H9 (cell line): ENCODE data around the gene NPTX1. TPM values are rescaled to one million over a fixed set of nuclear protein-coding genes. Genes with fewer than 3 reads are reported as not detected.

Experiments used
- DNase-seq: peaks from one replicate; pipeline ENCODE4 v3.0.0-alpha.2; 2017
- H2AFZ ChIP-seq: one replicate; pipeline ENCODE4 v1.6.1; 2013; ENCODE audit warnings: mild to moderate bottlenecking, low read length, control low read depth, moderate library complexity
- H2AK5ac ChIP-seq: 2 replicates; pipeline ENCODE4 v1.6.1; 2013; ENCODE audit warnings: low read length, control low read depth, mixed read lengths; ENCODE audit not compliant: insufficient read length
- H2BK120ac ChIP-seq: one replicate; pipeline ENCODE4 v1.6.1; 2013; ENCODE audit warnings: low read depth, mild to moderate bottlenecking, low read length, control low read depth, inconsistent platforms; ENCODE audit not compliant: poor library complexity, severe bottlenecking
- H2BK12ac ChIP-seq: 2 replicates; pipeline ENCODE4 v1.6.1; 2013; ENCODE audit warnings: low read length, control low read depth, mixed read lengths, low read depth; ENCODE audit not compliant: insufficient read length
- H2BK15ac ChIP-seq: 2 replicates; pipeline ENCODE4 v1.6.1; 2013; ENCODE audit warnings: low read depth, low read length, control low read depth
- H2BK20ac ChIP-seq: one replicate; pipeline ENCODE4 v1.6.1; 2013; ENCODE audit warnings: low read depth, mild to moderate bottlenecking, low read length, control low read depth, inconsistent platforms; ENCODE audit not compliant: poor library complexity, severe bottlenecking
- H2BK5ac ChIP-seq: 2 replicates; pipeline ENCODE4 v1.6.1; 2013; ENCODE audit warnings: low read length, control low read depth, mixed read lengths; ENCODE audit not compliant: insufficient read length
- H3K14ac ChIP-seq: 2 replicates; pipeline ENCODE4 v1.6.1; 2013; ENCODE audit warnings: low read length, control low read depth; ENCODE audit not compliant: insufficient read depth
- H3K18ac ChIP-seq: 2 replicates; pipeline ENCODE4 v1.6.1; 2013; ENCODE audit warnings: low read depth, mild to moderate bottlenecking, mixed read lengths, low read length, control low read depth; ENCODE audit not compliant: insufficient read length
- H3K23ac ChIP-seq: 2 replicates; pipeline ENCODE4 v1.6.1; 2013; ENCODE audit warnings: low read length, control low read depth, mixed read lengths, low read depth; ENCODE audit not compliant: insufficient read length
- H3K23me2 ChIP-seq: 2 replicates; pipeline ENCODE4 v1.6.1; 2013; ENCODE audit warnings: low read depth, mild to moderate bottlenecking, mixed read lengths, low read length, control low read depth; ENCODE audit not compliant: insufficient read length, poor library complexity, severe bottlenecking
- H3K27ac ChIP-seq: 2 replicates; pipeline ENCODE4 v1.5.1; 2013; ENCODE audit warnings: low read length, control low read depth, mixed read lengths, low read depth; ENCODE audit not compliant: insufficient read length
- H3K27me3 ChIP-seq: 2 replicates; pipeline ENCODE4 v1.6.1; 2013; ENCODE audit warnings: low read length, control low read depth, inconsistent platforms; ENCODE audit not compliant: insufficient read depth
- H3K4ac ChIP-seq: 2 replicates; pipeline ENCODE4 v1.6.1; 2013; ENCODE audit warnings: low read depth, mild to moderate bottlenecking, control low read depth, inconsistent platforms, low read length, moderate library complexity
- H3K4me1 ChIP-seq: 2 replicates; pipeline ENCODE4 v1.6.1; 2013; ENCODE audit warnings: low read length, control low read depth, inconsistent platforms; ENCODE audit not compliant: insufficient read depth
- H3K4me2 ChIP-seq: 2 replicates; pipeline ENCODE4 v1.6.1; 2013; ENCODE audit warnings: low read length, control low read depth, mixed read lengths; ENCODE audit not compliant: insufficient read length, insufficient read depth
- H3K56ac ChIP-seq: 2 replicates; pipeline ENCODE4 v1.6.1; 2013; ENCODE audit warnings: low read depth, mild to moderate bottlenecking, mixed read lengths, low read length, control low read depth; ENCODE audit not compliant: insufficient read length
- H3K79me1 ChIP-seq: 2 replicates; pipeline ENCODE4 v1.6.1; 2013; ENCODE audit warnings: low read depth, mild to moderate bottlenecking, moderate library complexity, low read length, control low read depth, inconsistent platforms; ENCODE audit not compliant: insufficient read depth, poor library complexity, severe bottlenecking
- H3K79me2 ChIP-seq: 2 replicates; pipeline ENCODE4 v1.6.1; 2013; ENCODE audit warnings: low read length, control low read depth, inconsistent platforms; ENCODE audit not compliant: insufficient read depth
- H3K9ac ChIP-seq: 2 replicates; pipeline ENCODE4 v1.6.1; 2013; ENCODE audit warnings: low read length, control low read depth, mixed read lengths; ENCODE audit not compliant: insufficient read length; ENCODE audit errors: extremely low read depth
- H3K9me3 ChIP-seq: one replicate; pipeline ENCODE4 v1.6.1; 2013; ENCODE audit warnings: low read depth, low read length, inconsistent platforms; ENCODE audit not compliant: control insufficient read depth
- H3T11ph ChIP-seq: one replicate; pipeline ENCODE4 v1.6.1; 2013; ENCODE audit warnings: mild to moderate bottlenecking, low read length, control low read depth, inconsistent platforms
- H4K20me1 ChIP-seq: one replicate; pipeline ENCODE4 v1.6.1; 2013; ENCODE audit not compliant: control insufficient read depth, insufficient read length, insufficient read depth
- H4K5ac ChIP-seq: 2 replicates; pipeline ENCODE4 v1.6.1; 2013; ENCODE audit warnings: low read depth, mild to moderate bottlenecking, mixed read lengths, low read length, control low read depth; ENCODE audit not compliant: insufficient read length
- H4K8ac ChIP-seq: replicated peaks from 2 replicates; pipeline ENCODE4 v1.6.1; 2013; ENCODE audit warnings: low read length, control low read depth, mixed read lengths, low read depth; ENCODE audit not compliant: insufficient read length
- H4K91ac ChIP-seq: 2 replicates; pipeline ENCODE4 v1.6.1; 2013; ENCODE audit warnings: low read depth, mild to moderate bottlenecking, moderate library complexity, mixed read lengths, low read length, control low read depth; ENCODE audit not compliant: insufficient read length
- H3K27ac Mint-ChIP-seq, 3 experiments: 2 replicates in 2 of 3; 3 replicates in 1 of 3; pipeline ENCODE4 v1.8.0; 2020 to 2021; ENCODE audit warnings: mixed read lengths in 3 of 3, mild to moderate bottlenecking in 1 of 3, moderate library complexity in 1 of 3
- H3K27me3 Mint-ChIP-seq: 2 replicates; pipeline ENCODE4 v1.8.0; 2021; ENCODE audit warnings: low read depth, mild to moderate bottlenecking, moderate library complexity, mixed read lengths
- H3K36me3 Mint-ChIP-seq, 3 experiments: 2 replicates in 2 of 3; 3 replicates in 1 of 3; pipeline ENCODE4 v1.8.0; 2020 to 2021; ENCODE audit warnings: low read depth in 3 of 3, mixed read lengths in 3 of 3; ENCODE audit not compliant: insufficient read depth in 1 of 3
- H3K4me1 Mint-ChIP-seq, 2 experiments: 2 replicates each; pipeline ENCODE4 v1.8.0; 2020; ENCODE audit warnings: mixed read lengths in 2 of 2
- H3K4me3 Mint-ChIP-seq, 2 experiments: 2 replicates in 1 of 2; 3 replicates in 1 of 2; pipeline ENCODE4 v1.8.0; 2020 to 2021; ENCODE audit warnings: mild to moderate bottlenecking in 2 of 2, mixed read lengths in 2 of 2, moderate library complexity in 1 of 2
- H3K9me3 Mint-ChIP-seq, 2 experiments: 2 replicates in 1 of 2; 3 replicates in 1 of 2; pipeline ENCODE4 v1.8.0; 2020; ENCODE audit warnings: mild to moderate bottlenecking in 2 of 2, mixed read lengths in 2 of 2, moderate library complexity in 1 of 2
- WGBS: extraction: QIAGEN DNeasy Blood & Tissue Kit; methylation state at CpG from one replicate; pipeline ENCODE4 v1.1.7; 2013; ENCODE audit warnings: missing lambda C conversion rate, low lambda C conversion rate, mixed read lengths; ENCODE audit not compliant: insufficient read length; ENCODE audit errors: extremely low coverage; 5-methylcytosine and 5-hydroxymethylcytosine counted together
- total RNA-seq: library from RNA; stranded (reverse); gene quantifications from 2 replicates; pipeline ENCODE4 v1.2.1, GENCODE V29; 2021
- TF ChIP-seq, protein P1 (sequence below): fragments of 200-600 bp; sonication (generic); conservative IDR thresholded peaks from 3 replicates; pipeline ENCODE4 v1.8.0; 2021; ENCODE audit warnings: antibody characterized with exemption, mild to moderate bottlenecking

The NPTX1 gene
- total RNA-seq, 1 experiment from 2014 or later, result 20.5 TPM

GRCh38 chr17:80451104-80451775 is 25.2 kb downstream of the NPTX1 start:
- Mint-ChIP-seq H3K36me3 (peaks cover 0 to 2% (median 0%) of the 10 kb centered on the region in 3 experiments; a peak in 1 of 7 replicates), H3K9me3 (no peaks in the 10 kb centered on the region), H3K27me3 (peaks cover 44% of the 10 kb centered on the region), H3K4me1 (peaks cover 13 to 21% of the 10 kb centered on the region in 2 experiments), H3K4me3 (no peak overlapping the region; a peak in 1 of 5 replicates), H3K27ac (no peak overlapping the region)
- Histone ChIP-seq H2AFZ (no peak overlapping the region), H2BK120ac (no peak overlapping the region), H4K91ac (no peak overlapping the region), H2BK12ac (no peak overlapping the region), H3K79me2 (no peaks in the 10 kb centered on the region), H3K9me3 (no peaks in the 10 kb centered on the region), H3K18ac (no peak overlapping the region), H4K5ac (no peak overlapping the region), H2AK5ac (no peak overlapping the region), H3K27ac (no peak overlapping the region), H3K79me1 (no peaks in the 10 kb centered on the region), H3K9ac (no peak overlapping the region), H3T11ph (no peak overlapping the region), H3K56ac (no peak overlapping the region), H3K23me2 (peaks cover 10% of the 10 kb centered on the region), H3K14ac (no peak overlapping the region), H2BK20ac (no peak overlapping the region), H4K20me1 (no peaks in the 10 kb centered on the region), H3K4me2 (no peak overlapping the region), H3K4me1 (peaks cover 2% of the 10 kb centered on the region; the same call in 1 of the 2 replicates), H3K27me3 (no peaks in the 10 kb centered on the region), H4K8ac (no peak overlapping the region), H2BK15ac (no peak overlapping the region), H3K4ac (no peak overlapping the region), H3K23ac (no peak overlapping the region), H2BK5ac (no peak overlapping the region)
- TF ChIP-seq, protein P1, sequence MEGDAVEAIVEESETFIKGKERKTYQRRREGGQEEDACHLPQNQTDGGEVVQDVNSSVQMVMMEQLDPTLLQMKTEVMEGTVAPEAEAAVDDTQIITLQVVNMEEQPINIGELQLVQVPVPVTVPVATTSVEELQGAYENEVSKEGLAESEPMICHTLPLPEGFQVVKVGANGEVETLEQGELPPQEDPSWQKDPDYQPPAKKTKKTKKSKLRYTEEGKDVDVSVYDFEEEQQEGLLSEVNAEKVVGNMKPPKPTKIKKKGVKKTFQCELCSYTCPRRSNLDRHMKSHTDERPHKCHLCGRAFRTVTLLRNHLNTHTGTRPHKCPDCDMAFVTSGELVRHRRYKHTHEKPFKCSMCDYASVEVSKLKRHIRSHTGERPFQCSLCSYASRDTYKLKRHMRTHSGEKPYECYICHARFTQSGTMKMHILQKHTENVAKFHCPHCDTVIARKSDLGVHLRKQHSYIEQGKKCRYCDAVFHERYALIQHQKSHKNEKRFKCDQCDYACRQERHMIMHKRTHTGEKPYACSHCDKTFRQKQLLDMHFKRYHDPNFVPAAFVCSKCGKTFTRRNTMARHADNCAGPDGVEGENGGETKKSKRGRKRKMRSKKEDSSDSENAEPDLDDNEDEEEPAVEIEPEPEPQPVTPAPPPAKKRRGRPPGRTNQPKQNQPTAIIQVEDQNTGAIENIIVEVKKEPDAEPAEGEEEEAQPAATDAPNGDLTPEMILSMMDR, result no peak
- no peak for DNase-seq
- WGBS, result no CpG with 5 or more reads among the region's 9 CpGs
